ENCODE data around the gene DHRSX.

GRCh38 chrX:2371026-2371711 is 129.6 kb downstream of the DHRSX start:
- TF ChIP-seq CTCF (IDR thresholded peaks at IDR 0.05; ENCODE audit: insufficient read depth, low read depth, low read length) (no peak), EZH2 (IDR thresholded peaks at IDR 0.05; ENCODE audit: insufficient read depth, low read length) (no peak)
